NB4 (cell line): ENCODE data around the gene PRAMEF10.
"Not testable (repeated sequence)": the region's sequence is repeated elsewhere in the genome, so short reads cannot be mapped to it uniquely, and the experiment has no call there.

Source experiments
- MYC ChIP-seq: IDR thresholded peaks from 2 replicates; pipeline ENCODE4 v1.6.1; 2011; ENCODE audit warnings: low read depth, low read length
- POLR2A ChIP-seq: IDR thresholded peaks from 2 replicates; pipeline ENCODE4 v1.6.1; 2011; ENCODE audit warnings: mild to moderate bottlenecking; ENCODE audit not compliant: insufficient read length; ENCODE audit errors: extremely low read depth
- TF ChIP-seq, protein P1 (sequence below): IDR thresholded peaks from one replicate; pipeline ENCODE4 v1.5.1; 2012; ENCODE audit warnings: low read depth, low read length
- TF ChIP-seq, protein P2 (sequence below): IDR thresholded peaks from 2 replicates; pipeline ENCODE4 v1.6.1; 2011; ENCODE audit warnings: low read depth, low read length

DNA sequence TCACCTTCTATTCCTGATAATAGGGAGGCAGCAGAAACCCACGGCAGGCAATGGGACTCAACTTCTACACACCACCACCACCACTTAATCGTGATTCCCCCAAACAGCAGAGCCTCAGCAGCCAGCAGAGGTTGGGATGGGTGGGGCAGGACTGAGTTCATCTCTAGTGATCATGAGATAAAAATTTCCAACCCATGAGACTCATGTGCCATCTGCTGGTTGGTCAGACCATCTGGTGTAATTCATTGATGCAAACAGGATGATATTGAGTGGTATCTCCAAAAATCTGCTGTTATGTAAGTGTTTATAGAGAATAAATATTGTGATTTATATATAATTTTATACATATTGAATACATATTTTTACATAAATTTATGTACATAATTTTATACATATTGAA is 23.7 kb upstream of the PRAMEF10 start:
- TF ChIP-seq, protein P1, sequence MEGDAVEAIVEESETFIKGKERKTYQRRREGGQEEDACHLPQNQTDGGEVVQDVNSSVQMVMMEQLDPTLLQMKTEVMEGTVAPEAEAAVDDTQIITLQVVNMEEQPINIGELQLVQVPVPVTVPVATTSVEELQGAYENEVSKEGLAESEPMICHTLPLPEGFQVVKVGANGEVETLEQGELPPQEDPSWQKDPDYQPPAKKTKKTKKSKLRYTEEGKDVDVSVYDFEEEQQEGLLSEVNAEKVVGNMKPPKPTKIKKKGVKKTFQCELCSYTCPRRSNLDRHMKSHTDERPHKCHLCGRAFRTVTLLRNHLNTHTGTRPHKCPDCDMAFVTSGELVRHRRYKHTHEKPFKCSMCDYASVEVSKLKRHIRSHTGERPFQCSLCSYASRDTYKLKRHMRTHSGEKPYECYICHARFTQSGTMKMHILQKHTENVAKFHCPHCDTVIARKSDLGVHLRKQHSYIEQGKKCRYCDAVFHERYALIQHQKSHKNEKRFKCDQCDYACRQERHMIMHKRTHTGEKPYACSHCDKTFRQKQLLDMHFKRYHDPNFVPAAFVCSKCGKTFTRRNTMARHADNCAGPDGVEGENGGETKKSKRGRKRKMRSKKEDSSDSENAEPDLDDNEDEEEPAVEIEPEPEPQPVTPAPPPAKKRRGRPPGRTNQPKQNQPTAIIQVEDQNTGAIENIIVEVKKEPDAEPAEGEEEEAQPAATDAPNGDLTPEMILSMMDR: not testable (repeated sequence)
- not testable (repeated sequence) for TF ChIP-seq POLR2A, MYC
- TF ChIP-seq, protein P2, sequence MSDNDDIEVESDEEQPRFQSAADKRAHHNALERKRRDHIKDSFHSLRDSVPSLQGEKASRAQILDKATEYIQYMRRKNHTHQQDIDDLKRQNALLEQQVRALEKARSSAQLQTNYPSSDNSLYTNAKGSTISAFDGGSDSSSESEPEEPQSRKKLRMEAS: not testable (repeated sequence)
